Measurements from ENCODE around the gene IGFBPL1. TPM values are rescaled to one million over a fixed set of nuclear protein-coding genes. Genes with fewer than 3 reads are reported as not detected.
A peak's percentile ranks its signal among the peaks of the same experiment; 100 is the strongest.

The IGFBPL1 gene
- total RNA-seq, 1 donor from 2014 or later, result not detected

DNA sequence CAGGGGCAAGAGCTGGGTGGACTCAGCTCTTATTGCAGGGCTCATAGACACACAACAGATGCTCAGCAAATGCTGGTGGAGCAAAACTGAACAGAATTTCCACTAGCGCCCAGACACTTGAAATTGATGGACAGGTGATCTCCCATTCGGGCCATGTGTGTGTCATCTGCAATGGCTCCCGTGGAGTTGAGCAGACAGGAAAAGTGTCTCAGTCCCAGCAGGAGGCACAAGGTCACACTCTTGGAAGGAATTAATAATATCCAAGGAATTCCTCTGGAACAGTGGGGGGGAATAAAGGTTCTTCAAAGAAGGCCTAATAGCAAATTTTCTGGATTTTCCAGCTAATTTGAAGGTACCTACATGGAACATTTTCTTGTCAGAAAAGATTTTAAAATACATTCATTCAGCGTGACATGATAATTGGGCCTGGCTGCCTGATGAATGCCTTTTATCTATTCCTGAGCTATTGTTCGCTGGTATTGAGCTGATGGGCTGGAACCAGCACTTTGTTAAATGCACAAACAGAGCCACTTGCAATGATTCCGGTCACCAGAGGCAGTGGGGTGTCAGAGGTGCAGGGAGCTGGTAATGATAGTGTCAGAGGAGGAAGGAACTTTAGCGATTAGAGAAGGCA lies 63.3 kb downstream of the IGFBPL1 start:
- FAIRE-seq (no peak), DNase-seq (ENCODE audit: low read depth) (no peak)
- Histone ChIP-seq H3K27me3 (ENCODE audit: control insufficient read depth, insufficient read depth, low read length) (no peaks in the 10 kb centered on the region), H3K4me3 (ENCODE audit: low read depth, low read length) (no peak overlapping the region), H3K36me3 (ENCODE audit: control insufficient read depth, insufficient read depth, low read length) (no peaks in the 10 kb centered on the region)
- no peak for TF ChIP-seq CTCF (IDR thresholded peaks at IDR 0.05; ENCODE audit: insufficient read depth, low read length, severe bottlenecking)

- FAIRE-seq, result peak; percentile 18
- H3K27me3 ChIP-seq (ENCODE audit: control insufficient read depth, insufficient read depth, low read length), result no peaks in the 10 kb centered on the region
- DNase-seq (ENCODE audit: low read depth), result no peak
- H3K4me3 ChIP-seq (ENCODE audit: low read depth, low read length), result no peak overlapping the region
- TF ChIP-seq CTCF (IDR thresholded peaks at IDR 0.05; ENCODE audit: insufficient read depth, low read length, severe bottlenecking), result no peak
- H3K36me3 ChIP-seq (ENCODE audit: control insufficient read depth, insufficient read depth, low read length), result no peaks in the 10 kb centered on the region
Measured at GRCh38 chr9:38359689-38360385, 64.4 kb downstream of the IGFBPL1 start.

- no peak for FAIRE-seq
- no peak overlapping the region for H3K4me3 ChIP-seq (ENCODE audit: low read depth, low read length)
- no peak for DNase-seq (ENCODE audit: low read depth)
- TF ChIP-seq CTCF (IDR thresholded peaks at IDR 0.05; ENCODE audit: insufficient read depth, low read length, severe bottlenecking), result no peak
- H3K36me3 ChIP-seq (ENCODE audit: control insufficient read depth, insufficient read depth, low read length), result no peaks in the 10 kb centered on the region
- H3K27me3 ChIP-seq (ENCODE audit: control insufficient read depth, insufficient read depth, low read length), result no peaks in the 10 kb centered on the region
Measured at GRCh38 chr9:38359297-38359653, 65.0 kb downstream of the IGFBPL1 start.

DNA sequence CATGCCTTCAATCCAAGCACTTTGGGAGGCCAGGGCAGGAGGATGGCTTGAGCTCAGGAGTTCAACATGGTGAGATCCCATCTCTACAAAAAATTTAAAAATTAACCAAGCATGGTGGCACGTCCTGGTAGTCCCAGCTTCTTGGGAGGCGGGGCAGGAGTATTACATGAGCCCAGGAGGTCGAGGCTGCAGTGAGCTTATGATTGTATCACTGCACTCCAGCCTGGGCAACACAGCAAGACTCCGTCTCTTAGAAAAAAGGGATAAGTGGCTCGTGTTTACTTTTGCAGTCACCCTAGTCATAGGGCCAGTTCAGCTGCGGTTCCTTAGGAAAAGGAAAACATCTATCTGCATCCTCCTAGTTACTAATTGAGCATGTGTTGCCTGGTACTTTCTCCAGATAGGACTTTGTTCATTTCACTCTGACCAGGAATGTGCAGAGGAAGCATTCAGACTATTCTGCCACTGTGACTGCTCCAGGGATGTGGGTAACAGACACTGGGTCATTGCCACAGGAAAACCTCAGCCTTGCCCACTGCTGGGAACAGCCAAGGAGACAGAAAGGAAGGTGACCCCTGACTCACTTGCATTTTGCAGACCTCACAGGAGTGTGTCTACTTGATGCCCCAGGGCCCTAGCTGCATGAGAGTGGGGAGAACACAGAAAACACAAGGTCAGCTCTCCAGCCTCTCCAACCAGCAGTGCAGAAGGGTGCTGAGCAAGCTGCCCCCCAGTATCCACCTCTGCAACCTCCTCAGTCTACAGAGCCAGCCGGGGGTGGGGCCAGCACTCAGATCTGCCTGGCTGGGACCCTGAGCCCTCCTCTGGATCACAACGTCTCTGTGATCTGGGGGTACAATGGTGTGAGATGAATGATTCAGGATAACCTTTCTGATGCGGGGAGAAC lies 65.6 kb downstream of the IGFBPL1 start:
- DNase-seq (ENCODE audit: low read depth) (no peak), FAIRE-seq (no peak)
- Histone ChIP-seq H3K27me3 (ENCODE audit: control insufficient read depth, insufficient read depth, low read length) (no peaks in the 10 kb centered on the region), H3K36me3 (ENCODE audit: control insufficient read depth, insufficient read depth, low read length) (no peaks in the 10 kb centered on the region), H3K4me3 (ENCODE audit: low read depth, low read length) (no peak overlapping the region)
- TF ChIP-seq CTCF (IDR thresholded peaks at IDR 0.05; ENCODE audit: insufficient read depth, low read length, severe bottlenecking), result no peak

GRCh38 chr9:38357350-38358114 lies 66.7 kb downstream of the IGFBPL1 start:
- no peak overlapping the region for H3K4me3 ChIP-seq (ENCODE audit: low read depth, low read length)
- no peaks in the 10 kb centered on the region for H3K27me3 ChIP-seq (ENCODE audit: control insufficient read depth, insufficient read depth, low read length)
- TF ChIP-seq CTCF (IDR thresholded peaks at IDR 0.05; ENCODE audit: insufficient read depth, low read length, severe bottlenecking), result no peak
- FAIRE-seq (no peak), DNase-seq (ENCODE audit: low read depth) (no peak)
- H3K36me3 ChIP-seq (ENCODE audit: control insufficient read depth, insufficient read depth, low read length), result no peaks in the 10 kb centered on the region
